UCSD-AML1 (cell line): ENCODE data around the gene ANKRD23.
A peak's percentile ranks its signal among the peaks of the same experiment; 100 is the strongest.
"Not testable (repeated sequence)": the region's sequence is repeated elsewhere in the genome, so short reads cannot be mapped to it uniquely, and the experiment has no call there.

Experiments used
- DNase-seq: peaks from one replicate; lab custom pipeline; 2025; ENCODE audit not compliant: unreplicated experiment; lab: John Stamatoyannopoulos, UW

Gene ANKRD23

GRCh38 chr2:96819128-96819875 lies 24.5 kb downstream of the ANKRD23 start:
- no peak for DNase-seq

GRCh38 chr2:96817882-96818281 lies 25.9 kb downstream of the ANKRD23 start:
- no peak for DNase-seq

DNA sequence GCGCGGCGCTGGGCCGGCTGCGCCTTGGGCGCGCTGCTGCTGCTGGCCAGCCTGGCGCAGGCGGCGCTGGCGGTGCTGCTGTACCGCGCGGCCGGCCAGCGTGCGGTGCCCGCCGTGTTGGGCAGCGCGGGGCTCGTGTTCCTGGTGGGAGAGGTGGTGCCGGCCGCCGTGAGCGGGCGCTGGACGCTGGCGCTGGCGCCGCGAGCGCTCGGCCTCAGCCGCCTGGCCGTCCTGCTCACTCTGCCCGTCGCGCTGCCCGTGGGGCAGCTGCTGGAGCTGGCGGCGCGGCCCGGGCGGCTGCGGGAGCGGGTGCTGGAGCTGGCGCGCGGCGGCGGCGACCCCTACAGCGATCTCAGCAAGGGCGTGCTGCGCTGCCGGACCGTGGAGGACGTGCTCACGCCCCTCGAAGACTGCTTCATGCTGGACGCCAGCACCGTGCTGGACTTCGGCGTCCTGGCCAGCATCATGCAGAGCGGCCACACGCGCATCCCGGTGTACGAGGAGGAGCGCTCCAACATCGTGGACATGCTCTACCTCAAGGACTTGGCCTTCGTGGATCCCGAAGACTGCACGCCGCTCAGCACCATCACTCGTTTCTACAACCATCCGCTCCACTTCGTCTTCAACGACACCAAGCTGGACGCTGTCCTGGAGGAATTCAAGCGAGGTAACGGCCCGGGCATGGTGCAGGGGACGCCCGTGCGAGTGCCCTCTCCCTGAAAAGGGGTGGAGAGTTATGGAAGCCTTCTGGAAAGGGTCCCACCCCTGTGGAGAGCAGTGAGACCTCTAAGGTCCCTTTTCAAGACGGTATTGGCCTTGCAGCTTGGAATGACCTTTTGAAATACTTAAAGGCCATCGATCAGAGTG lies 26.8 kb downstream of the ANKRD23 start:
- no peak for DNase-seq

- peak; percentile 95 for DNase-seq
Measured at GRCh38 chr2:96816127-96816835, 27.5 kb downstream of the ANKRD23 start, which contains the start of gene CNNM3. Gene CNNM3, plus strand, starts transcription at chr2:96816268. Its CDS starts 10 bp downstream, at chr2:96816278.

DNA sequence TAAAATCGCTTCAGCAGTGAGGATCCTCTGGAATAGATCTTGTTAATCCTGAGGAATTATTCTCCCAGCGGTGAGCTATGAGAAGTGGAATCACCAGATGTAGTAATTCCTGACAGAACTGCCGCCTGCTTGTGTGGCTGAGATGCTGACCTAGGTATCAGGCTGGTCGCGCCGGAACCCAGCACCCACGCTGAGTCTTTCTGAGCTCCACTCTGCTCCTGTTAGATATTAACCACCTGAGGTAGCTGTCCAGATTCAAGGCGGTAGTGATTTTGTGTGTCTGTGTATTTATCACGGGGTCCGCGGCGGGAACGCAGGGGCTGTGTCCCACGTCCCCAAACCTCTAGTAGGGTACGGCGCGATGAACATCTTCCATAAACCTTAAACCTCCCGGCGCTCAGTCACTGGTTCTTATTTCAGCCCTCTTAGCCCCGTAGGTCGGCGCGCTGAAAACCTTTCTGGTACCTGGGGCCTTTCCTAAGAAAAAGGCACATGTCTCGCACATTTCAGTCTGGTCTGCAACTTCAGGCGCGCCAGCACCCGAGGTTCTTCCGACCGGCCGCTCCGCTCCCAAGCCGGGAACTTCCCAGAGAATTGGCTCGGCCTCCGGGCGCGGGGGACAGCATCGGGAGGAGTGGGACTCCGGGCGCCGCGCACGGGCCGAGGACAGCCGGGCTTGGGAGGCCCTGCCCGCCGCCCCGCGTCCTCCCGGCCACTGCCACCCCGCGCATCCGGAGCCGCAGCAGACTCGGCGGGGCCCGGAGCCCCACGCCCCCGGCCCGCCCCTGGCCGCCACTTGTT lies 28.3 kb downstream of the ANKRD23 start:
- no peak for DNase-seq

- DNase-seq, result no peak
Measured at GRCh38 chr2:96813656-96814055, 30.2 kb downstream of the ANKRD23 start.

GRCh38 chr2:96811917-96812316 lies 31.9 kb downstream of the ANKRD23 start:
- DNase-seq, result no peak

DNA sequence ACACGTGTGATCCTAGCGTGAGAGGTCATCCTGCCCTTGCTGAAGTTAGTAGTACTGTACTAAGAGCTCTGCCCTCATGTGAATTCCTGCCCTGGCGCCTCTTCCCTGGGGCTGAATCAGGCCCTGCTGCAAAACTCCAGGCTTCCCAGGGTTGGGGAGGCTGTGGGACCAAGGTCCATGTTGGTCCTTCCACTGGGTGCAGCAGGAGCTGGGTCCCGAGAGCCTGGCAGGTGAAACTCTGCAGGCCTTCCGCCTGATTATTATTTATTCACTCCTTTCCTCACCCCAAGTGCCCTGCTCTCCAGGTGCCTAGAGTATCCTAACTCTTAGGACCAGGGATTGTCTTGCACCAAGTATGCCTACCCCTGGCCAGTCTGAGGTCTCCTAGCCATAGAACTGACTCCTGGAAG lies 33.0 kb downstream of the ANKRD23 start:
- no peak for DNase-seq

DNA sequence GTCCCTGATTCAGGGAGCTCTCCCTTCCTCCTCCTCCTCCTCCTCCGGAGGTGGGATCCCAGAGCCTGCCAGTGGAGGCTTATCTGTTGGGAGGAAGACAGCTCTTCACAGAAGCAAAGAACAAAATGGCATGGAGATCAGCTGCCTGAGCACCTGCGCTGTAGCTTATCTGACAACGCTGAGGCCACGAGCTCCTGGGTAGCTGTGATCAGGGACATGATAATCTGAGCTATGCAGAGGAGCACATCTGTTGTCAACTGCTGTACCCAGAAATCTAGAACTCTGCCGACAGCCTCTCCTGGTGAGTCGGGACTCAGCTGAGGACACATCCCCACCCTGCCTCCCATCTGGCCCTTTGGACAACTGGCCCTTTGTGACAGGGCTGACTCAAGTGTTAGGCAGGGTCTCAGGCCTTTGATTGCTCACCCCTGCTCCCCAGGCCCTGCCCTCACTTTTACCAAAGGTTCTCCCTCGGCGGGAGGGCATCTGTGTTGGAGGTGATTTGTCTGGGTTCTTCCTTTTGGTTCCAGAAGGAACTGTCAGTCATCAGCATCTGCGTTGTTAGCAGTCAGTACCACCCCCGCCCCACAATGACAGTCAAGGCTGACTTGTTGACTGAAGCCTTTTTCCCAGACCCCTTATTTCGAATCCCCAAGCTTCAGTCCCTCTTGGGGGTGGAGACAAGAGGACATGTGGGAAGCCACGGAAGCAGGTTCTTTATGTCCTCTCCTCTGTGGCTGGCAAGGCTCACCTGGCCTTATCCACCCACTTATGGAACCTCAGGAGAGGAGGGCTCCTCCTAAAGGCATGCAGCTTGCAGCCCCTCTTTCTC lies 33.7 kb downstream of the ANKRD23 start:
- DNase-seq, result no peak

- DNase-seq, result no peak
Measured at GRCh38 chr2:96809216-96809882, 34.5 kb downstream of the ANKRD23 start.

DNA sequence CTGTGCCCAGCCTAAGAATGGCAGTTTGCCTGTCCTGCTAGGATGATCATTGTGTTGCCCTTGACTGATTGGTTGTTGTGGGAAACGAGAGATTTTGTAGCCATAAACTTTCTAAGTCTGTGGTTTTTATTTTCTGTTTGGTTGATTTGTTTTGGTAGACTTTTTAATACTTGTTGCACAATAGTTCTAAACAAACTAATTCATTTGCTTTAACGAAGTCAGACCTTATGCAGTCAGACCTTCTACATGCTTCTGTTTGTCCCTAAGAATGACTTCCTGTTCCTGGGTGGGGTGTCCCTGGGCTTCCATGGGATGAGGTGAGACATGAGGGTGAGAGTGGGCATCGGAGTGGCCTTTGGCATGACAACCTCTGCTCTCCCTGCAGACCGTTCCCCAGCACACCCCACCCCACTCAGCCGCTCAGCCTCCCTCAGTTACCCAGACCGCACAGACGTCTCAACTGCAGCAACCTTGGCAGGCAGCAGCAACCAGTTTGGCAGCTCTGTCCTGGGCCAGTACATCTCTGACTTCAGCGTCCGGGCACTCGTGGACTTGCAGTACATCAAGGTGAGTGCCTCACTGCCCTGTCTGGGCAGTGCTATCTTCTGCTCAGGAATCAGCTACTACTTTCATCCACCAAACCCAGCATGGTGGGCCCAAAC lies 35.5 kb downstream of the ANKRD23 start:
- DNase-seq, result no peak

- DNase-seq, result no peak
Measured at GRCh38 chr2:96807127-96807471, 36.7 kb downstream of the ANKRD23 start.

DNA sequence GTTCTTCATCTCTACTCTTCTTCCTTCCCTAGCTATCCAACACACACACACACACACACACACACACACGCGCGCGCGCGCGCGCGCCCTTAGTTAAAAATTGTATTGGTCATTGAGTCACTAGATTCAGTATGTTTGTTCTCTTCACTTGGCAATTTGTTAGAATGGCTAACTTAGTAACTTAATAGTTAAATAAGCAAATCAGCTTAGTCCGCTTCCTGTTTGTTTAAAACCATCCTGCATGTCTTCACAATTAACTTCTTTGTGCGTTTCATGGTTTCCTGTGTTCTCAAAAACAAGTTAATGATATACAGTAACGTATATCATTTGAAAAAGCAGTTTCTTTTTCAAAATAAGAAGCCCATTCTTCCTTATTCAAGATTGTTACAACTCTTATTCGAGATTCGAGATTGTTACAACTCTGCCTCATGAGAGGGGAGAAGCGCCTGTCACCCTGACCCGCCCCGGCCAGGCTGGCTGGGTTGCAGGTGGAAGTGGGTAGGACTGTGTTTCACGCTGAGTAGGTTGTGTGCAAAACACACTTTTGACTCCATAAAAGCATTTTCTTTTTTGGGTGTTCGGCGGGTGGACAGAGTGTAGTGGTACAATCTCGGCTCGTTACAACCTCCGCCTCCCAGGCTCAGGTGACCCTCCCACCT lies 37.2 kb downstream of the ANKRD23 start:
- no peak for DNase-seq

DNA sequence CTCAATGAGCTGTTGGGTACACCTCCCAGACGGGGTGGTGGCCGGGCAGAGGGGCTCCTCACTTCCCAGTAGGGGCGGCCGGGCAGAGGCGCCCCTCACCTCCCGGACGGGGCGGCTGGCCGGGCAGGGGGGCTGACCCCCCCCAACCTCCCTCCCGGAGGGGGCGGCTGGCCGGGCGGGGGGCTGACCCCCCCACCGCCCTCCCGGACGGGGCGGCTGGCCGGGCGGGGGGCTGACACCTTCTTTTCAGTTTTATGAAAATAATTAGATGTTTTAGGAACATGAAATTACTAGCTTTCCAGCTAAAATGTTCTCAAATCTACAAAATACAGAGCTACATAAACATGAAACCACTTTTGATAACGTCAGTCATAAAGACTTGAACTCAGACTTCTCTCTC lies 37.9 kb downstream of the ANKRD23 start:
- not testable (repeated sequence) for DNase-seq

DNA sequence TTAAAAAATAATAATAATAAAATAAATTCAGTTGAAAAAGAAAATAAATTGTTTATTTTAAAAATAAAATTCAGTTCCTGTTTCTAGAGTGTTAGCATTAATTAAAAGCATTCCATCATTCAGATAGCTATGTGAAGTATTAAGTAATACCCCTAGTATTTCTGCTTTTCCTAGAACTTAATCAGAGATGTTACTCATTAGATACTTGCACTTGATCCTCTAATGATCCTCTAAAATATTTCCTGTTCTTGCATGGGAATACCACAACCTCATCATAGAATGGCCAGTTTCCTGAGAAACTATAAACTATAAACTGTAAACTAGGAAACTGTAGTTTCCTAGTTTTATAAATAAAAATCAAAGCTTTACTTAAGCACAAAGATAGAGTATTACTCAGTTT lies 38.8 kb downstream of the ANKRD23 start:
- DNase-seq, result no peak

DNA sequence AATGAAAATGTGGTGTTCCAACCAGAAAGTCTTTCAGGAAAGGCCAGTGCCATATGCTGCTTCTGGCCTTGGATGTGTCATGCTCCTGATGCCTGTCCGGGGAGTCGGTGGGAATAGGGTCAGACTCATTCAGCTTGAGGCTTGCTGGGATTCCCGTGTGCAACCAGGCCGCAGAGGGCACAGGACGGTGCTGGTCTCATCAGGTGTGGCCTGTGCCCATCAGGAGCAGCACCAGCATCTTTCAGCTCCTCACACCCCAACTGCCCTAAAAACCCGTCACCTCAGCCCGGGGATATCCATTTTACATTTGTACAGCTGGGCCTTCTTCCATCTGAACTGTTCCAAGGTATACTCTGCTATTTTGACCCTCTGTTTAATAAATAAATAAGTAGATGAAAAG lies 41.1 kb downstream of the ANKRD23 start:
- no peak for DNase-seq

DNA sequence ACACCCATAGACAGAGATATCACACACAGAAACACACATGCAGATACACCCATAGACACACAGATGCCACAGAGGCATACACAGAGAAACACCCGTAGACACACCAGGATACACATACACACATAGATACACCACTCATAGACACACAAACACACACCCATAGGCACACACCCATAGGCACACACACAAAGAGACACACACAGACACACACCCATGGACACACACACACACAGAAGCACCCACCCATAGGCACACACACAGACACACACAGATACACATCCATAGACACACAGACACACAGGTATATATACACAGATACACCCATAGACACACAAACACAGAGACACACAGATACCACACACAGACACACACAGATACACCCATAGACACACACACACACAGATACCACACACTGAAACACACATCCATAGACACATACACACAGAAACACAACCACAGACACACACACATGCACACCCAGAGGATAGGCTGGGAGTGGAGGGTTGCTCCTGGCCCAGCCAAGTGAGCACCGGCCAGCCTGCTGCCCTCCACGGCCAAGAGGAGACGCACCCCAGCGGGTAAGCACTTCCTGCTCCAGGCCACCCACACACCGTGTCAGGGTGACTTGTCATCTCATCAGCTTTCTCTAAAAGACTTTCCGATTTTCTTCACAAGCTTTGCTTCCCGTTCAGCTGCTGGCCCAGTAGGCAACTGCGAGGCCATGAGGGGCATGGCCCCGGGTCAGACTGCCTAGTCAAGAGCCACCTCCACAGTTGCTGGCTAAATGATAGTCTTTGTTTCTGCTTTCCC lies 41.8 kb downstream of the ANKRD23 start:
- DNase-seq, result no peak
